UCSD-AML1 (cell line): ENCODE data around the gene TNFSF10.

Experiments used
- DNase-seq: peaks from one replicate; lab custom pipeline; 2025; ENCODE audit not compliant: unreplicated experiment; lab: John Stamatoyannopoulos, UW

Gene TNFSF10

DNA sequence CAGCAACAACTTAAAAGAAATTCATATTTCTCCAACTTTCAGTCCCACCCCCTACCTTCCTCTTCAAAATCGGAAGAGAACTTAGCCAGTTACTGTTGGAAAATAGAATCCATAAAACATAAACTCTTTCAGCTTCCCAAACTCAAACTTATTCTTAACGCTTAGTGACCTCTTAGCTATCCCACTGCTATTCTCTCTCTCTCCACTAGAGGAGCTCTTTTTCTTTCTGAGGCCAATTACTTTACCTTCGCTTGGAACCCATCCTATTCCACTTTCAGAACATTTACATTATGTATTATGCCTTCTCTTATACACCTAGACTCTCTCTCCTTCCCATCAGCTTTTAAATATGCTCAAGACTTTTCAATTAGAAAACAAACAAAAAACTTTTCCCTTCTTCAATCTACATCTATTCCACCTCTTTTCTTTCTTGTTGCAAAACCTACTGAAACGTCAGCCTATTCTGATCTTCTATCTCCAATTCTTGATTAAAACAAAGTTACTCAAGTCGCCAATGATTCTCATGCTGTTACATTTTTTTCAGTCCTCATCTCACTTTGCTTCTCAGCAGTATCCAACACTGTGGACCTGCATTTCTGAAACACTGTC is 61.6 kb downstream of the TNFSF10 start:
- DNase-seq: no peak

DNA sequence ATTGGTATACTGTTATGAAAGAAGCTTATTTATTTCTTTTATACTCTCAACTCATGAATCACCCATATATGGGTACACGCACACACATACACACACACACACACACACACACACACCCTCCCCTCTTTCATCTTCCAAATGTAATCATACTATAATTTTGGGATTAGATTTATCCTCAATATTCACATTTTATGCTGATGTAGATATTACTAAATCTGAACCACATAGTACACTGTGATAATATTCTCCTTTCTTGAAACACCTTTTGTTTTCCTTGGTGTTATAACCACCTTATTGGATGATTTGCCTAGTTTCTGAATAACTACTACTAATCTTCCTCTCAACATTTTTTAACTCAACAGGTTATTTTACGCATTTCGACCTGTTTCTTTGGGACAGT is 66.8 kb downstream of the TNFSF10 start:
- no peak for DNase-seq
